Large intestine (tissue), 3 donors: ENCODE results near the gene NPR2. TPM values are rescaled to one million over a fixed set of nuclear protein-coding genes. Genes with fewer than 3 reads are reported as not detected.

Source experiments
- DNase-seq, 2 donors: peaks; one replicate each; pipeline versions ENCODE4 v3.0.0 to v3.0.0-alpha.2; 2013
- H3K27ac ChIP-seq: one replicate; pipeline ENCODE4 v1.5.1; 2013; ENCODE audit warnings: low read length
- H3K27me3 ChIP-seq: 2 replicates; pipeline ENCODE4 v1.6.1; 2013; ENCODE audit warnings: low read length; ENCODE audit not compliant: control insufficient read depth, insufficient read depth
- H3K36me3 ChIP-seq: 2 replicates; pipeline ENCODE4 v1.6.1; 2013; ENCODE audit warnings: low read length; ENCODE audit not compliant: control insufficient read depth, insufficient read depth
- H3K4me1 ChIP-seq: one replicate; pipeline ENCODE4 v1.6.1; 2013; ENCODE audit warnings: low read length; ENCODE audit not compliant: control insufficient read depth, insufficient read depth
- H3K4me3 ChIP-seq: one replicate; pipeline ENCODE4 v1.5.1; 2013; ENCODE audit warnings: low read length
- H3K9me3 ChIP-seq: one replicate; pipeline ENCODE4 v1.6.1; 2013; ENCODE audit warnings: mild to moderate bottlenecking, low read depth, low read length, moderate library complexity; ENCODE audit not compliant: control insufficient read depth
- WGBS: methylation state at CpG from one replicate; pipeline ENCODE4 v1.1.5; 2013; ENCODE audit warnings: low lambda C conversion rate; ENCODE audit not compliant: insufficient coverage; 5-methylcytosine and 5-hydroxymethylcytosine counted together
- polyA plus RNA-seq: library from polyadenylated mRNA; unstranded; fragments of 120-200 nt; gene quantifications from one replicate; pipeline ENCODE4 v1.2.1, GENCODE V29; 2013

NPR2 gene
- polyA plus RNA-seq, 1 donor = 15.3 TPM

- peaks cover 24% of the 10 kb centered on the region for H3K4me1 ChIP-seq
- whole genome bisulfite sequencing = no CpG with 5 or more reads among the region's 19 CpGs
- DNase-seq = peak; percentile 29 to 78
Observed at GRCh38 chr9:35749515-35750255, 41.7 kb upstream of the NPR2 start.

DNA sequence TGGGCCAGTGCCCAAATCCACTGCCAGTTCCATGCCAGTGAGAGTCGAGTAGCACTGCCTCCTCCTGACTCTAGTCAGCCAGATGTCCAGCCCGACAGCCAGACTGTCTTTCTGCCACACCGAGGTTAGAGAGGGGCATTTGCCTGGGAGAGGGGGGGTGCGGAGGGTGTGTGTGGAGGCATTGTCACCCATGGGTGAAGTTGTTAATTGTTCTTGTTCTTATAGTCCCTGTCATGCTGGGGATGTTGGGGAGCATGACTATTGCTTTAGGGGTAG, 41.2 kb upstream of the NPR2 start:
- Histone ChIP-seq H3K27ac (peak overlapping the region; percentile 87), H3K27me3 (no peaks in the 10 kb centered on the region), H3K4me3 (peak overlapping the region; percentile 91), H3K9me3 (no peaks in the 10 kb centered on the region), H3K4me1 (peaks cover 24% of the 10 kb centered on the region), H3K36me3 (peaks cover 46% of the 10 kb centered on the region)
- WGBS = no CpG with 5 or more reads among the region's 4 CpGs
- DNase-seq = no peak

More at GRCh38 chr9:35749515-35750255, 41.7 kb upstream of the NPR2 start:
- Histone ChIP-seq H3K9me3 (no peaks in the 10 kb centered on the region), H3K27me3 (no peaks in the 10 kb centered on the region), H3K36me3 (peaks cover 45% of the 10 kb centered on the region), H3K4me3 (peak overlapping the region; percentile 91), H3K27ac (peak overlapping the region; percentile 87)

DNA sequence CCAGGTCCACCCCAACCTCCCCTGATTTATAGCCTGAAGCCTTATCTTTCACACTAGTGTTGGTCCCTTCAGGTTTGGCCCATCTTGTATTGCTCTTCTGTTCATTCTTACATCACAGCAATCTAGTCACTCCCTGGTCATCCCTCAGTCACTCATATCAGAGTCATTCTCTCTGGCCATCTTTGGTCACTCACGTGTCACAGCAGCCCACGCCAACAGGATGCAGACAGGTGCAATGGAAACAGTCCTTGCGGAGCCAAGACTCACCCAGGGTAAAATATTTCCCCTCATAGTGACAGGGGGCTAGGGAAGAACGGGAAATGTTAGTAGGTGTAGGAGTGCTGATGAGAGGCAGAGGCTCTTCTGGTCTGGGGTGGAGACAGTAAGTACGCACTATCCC, 37.9 kb upstream of the NPR2 start:
- no CpG with 5 or more reads among the region's 5 CpGs for WGBS
- Histone ChIP-seq H3K4me3 (no peak overlapping the region), H3K9me3 (no peaks in the 10 kb centered on the region), H3K36me3 (peaks cover 46% of the 10 kb centered on the region), H3K4me1 (peaks cover 20% of the 10 kb centered on the region), H3K27ac (no peak overlapping the region), H3K27me3 (no peaks in the 10 kb centered on the region)
- DNase-seq = no peak

GRCh38 chr9:35754264-35754663, 37.1 kb upstream of the NPR2 start, which contains the start of gene MSMP:
Gene MSMP (minus strand): TSS chr9:35754276. CDS start chr9:35754129, 147 bp downstream.
- no peak for DNase-seq
- H3K27me3 ChIP-seq = no peaks in the 10 kb centered on the region
- H3K27ac ChIP-seq = no peak within 1 kb of the TSS
- WGBS = no CpG with 5 or more reads among the region's 3 CpGs
- no peak within 1 kb of the TSS for H3K4me3 ChIP-seq
- H3K36me3 ChIP-seq = peaks cover 46% of the 10 kb centered on the region
- H3K9me3 ChIP-seq = no peaks in the 10 kb centered on the region
- H3K4me1 ChIP-seq = peaks cover 24% of the 10 kb centered on the region

- no peak overlapping the region for H3K4me3 ChIP-seq
- peaks cover 19% of the 10 kb centered on the region for H3K4me1 ChIP-seq
- peaks cover 46% of the 10 kb centered on the region for H3K36me3 ChIP-seq
- no peaks in the 10 kb centered on the region for H3K9me3 ChIP-seq
- WGBS = 100% methylated on average over 1 of the region's 4 CpGs
- H3K27ac ChIP-seq = no peak overlapping the region
- DNase-seq = no peak
- H3K27me3 ChIP-seq = no peaks in the 10 kb centered on the region
Observed at GRCh38 chr9:35755071-35755470, 36.3 kb upstream of the NPR2 start.

DNA sequence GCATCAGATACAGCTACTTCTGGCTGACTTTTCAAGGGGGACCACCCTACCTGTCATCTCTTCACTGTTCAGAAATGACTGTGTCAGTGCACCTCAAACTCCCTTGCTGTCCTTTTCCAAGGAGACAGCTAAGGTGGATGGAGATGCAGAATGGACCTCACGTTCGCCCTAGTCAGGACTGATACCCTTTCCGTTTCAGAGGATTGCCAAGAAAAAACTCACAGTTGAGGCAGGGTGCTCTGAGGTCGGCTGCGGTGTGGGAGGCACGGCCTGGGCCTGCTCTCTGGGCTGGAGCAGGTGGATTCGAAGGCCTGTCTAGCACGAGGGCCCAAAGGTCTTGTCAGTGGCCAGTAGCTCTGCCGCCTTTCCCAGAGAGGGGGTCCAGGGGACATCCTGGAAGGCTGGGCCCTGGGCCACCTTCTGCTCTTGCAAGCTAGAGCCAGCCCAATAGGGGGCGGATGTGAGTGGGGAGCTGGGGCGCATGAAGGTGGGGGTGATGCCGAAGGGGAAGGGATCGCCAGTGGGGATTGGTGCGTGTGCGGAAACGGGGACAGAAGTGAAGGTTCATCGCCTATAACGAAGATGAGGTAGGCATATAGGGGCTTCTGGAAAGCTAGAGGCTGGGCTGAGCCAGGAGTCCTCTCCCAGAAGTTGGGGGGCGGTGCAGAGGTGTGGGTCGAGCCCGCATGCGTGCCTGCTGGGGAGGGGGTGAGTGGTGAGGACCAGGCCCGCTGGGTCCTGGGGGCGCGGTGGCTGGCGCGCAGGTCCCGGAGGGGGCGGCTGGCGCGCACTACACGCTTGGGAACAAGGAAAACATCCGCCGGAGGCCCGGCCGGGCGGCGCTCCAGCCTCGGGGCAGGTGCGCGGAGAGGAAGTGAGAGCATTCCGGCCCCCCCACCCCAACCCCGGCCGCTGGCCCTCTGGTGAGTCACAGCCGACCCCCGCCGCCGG, 34.8 kb upstream of the NPR2 start:
- Histone ChIP-seq H3K9me3 (no peaks in the 10 kb centered on the region), H3K27me3 (no peaks in the 10 kb centered on the region), H3K36me3 (peaks cover 35% of the 10 kb centered on the region), H3K4me3 (peak overlapping the region; percentile 90), H3K4me1 (peaks cover 17% of the 10 kb centered on the region), H3K27ac (peak overlapping the region; percentile 99)
- WGBS = 80% methylated on average over 2 of the region's 48 CpGs
- peak; percentile 75 to 88 for DNase-seq

DNA sequence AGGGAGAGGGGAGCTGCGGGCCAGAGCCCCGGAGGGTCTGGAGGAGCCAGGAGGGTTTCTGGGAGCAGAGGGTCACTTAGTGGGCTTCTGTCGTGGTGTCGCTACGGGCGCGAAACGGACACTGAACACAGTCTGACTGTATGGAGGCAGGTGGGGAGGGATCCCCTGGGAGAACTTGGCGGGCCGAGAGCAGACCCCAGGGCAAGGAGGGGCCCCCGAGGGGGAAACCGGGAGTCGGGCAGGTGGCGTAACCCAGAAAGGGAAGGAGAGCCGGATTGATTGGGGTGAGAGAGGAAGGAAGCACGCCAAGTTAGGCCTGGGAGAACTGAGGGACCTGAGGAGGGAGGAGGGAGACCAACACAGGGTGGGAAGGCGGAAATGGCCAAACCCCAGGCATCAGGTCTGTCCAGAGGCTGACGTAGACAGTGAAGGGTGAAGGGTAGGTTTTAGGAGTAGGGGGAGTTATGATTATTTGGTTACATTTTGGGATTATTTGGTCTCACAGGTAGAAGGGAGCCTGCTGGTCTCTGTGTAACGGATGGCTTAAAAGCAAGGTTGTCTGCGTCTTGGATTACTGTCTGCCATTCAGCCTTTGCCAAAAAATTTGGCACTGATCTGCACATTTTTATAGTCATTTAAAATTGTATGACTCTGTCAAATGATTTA, 34.0 kb upstream of the NPR2 start:
- Histone ChIP-seq H3K4me1 (peaks cover 17% of the 10 kb centered on the region), H3K36me3 (peaks cover 27% of the 10 kb centered on the region), H3K9me3 (no peaks in the 10 kb centered on the region), H3K27ac (peak overlapping the region; percentile 99), H3K4me3 (peak overlapping the region; percentile 90), H3K27me3 (no peaks in the 10 kb centered on the region)
- no CpG with 5 or more reads among the region's 20 CpGs for WGBS
- DNase-seq = peak; percentile 37 to 85

GRCh38 chr9:35757892-35758275, 33.5 kb upstream of the NPR2 start:
- peak overlapping the region; percentile 99 for H3K27ac ChIP-seq
- no peak for DNase-seq
- H3K9me3 ChIP-seq = no peaks in the 10 kb centered on the region
- H3K27me3 ChIP-seq = no peaks in the 10 kb centered on the region
- peaks cover 22% of the 10 kb centered on the region for H3K36me3 ChIP-seq
- peaks cover 17% of the 10 kb centered on the region for H3K4me1 ChIP-seq
- peak overlapping the region; percentile 90 for H3K4me3 ChIP-seq

- Histone ChIP-seq H3K27ac (peak overlapping the region; percentile 99), H3K4me1 (peaks cover 17% of the 10 kb centered on the region)
- WGBS = 59% methylated on average over 2 of the region's 3 CpGs
Observed at GRCh38 chr9:35758475-35759050, 32.8 kb upstream of the NPR2 start.

GRCh38 chr9:35759795-35760194, 31.6 kb upstream of the NPR2 start:
- Histone ChIP-seq H3K4me1 (peaks cover 17% of the 10 kb centered on the region), H3K9me3 (no peaks in the 10 kb centered on the region), H3K27ac (no peak overlapping the region), H3K4me3 (no peak overlapping the region), H3K27me3 (no peaks in the 10 kb centered on the region), H3K36me3 (peaks cover 3% of the 10 kb centered on the region)
- DNase-seq = no peak
- 80% methylated on average over 1 of the region's 4 CpGs for WGBS

More at GRCh38 chr9:35758475-35759050, 32.8 kb upstream of the NPR2 start:
- DNase-seq = peak in 1 of 2 donors; percentile 24
- H3K36me3 ChIP-seq = peaks cover 15% of the 10 kb centered on the region
- no peaks in the 10 kb centered on the region for H3K9me3 ChIP-seq
- H3K4me3 ChIP-seq = no peak overlapping the region
- no peaks in the 10 kb centered on the region for H3K27me3 ChIP-seq
